ENCODE results near the gene PPP1R3D. TPM values are rescaled to one million over a fixed set of nuclear protein-coding genes. Genes with fewer than 3 reads are reported as not detected.

PPP1R3D gene
- total RNA-seq, 1 donor from 2014 or later, result 0.30 TPM

DNA sequence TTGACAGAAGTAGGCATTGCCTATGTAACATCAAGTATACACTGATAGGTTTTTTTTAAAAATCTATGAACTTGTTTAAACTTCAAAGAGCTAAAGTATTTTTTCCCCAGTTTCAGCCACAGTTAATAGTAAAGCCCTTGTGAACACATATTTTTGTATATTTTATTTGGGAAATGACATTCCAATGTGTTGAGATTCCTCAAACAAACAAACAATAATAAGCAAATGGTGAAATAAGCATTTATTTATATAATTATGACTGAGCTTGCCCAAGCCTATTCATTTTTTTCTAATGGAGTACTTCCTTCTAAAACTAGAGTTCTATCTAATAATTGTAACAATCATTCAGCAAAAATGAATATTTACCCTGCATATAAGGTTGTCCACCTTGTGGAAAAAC, 19.2 kb downstream of the PPP1R3D start:
- Histone ChIP-seq H3K27me3 (peaks cover 17% of the 10 kb centered on the region), H3K27ac (no peak overlapping the region), H3K9me3 (ENCODE audit: low read depth) (no peaks in the 10 kb centered on the region), H4K20me1 (ENCODE audit: low read depth) (no peaks in the 10 kb centered on the region), H3K9ac (no peak overlapping the region), H3K36me3 (no peaks in the 10 kb centered on the region), H3K79me2 (ENCODE audit: low read depth) (no peaks in the 10 kb centered on the region), H3K4me1 (no peaks in the 10 kb centered on the region), H3K4me3 (no peak overlapping the region), H3F3A (ENCODE audit: low read depth) (no peaks in the 10 kb centered on the region), H2AFZ (replicated peaks) (no peak overlapping the region), H3K4me2 (no peak overlapping the region)
- H3K27ac Mint-ChIP-seq, result no peak overlapping the region
- no peaks in the 10 kb centered on the region for H3K27me3 Mint-ChIP-seq (ENCODE audit: insufficient read depth, low read depth)
- no peaks in the 10 kb centered on the region for H3K36me3 Mint-ChIP-seq
- DNase-seq (ENCODE audit: low spot score), result no peak
- no peaks in the 10 kb centered on the region for H3K9me3 Mint-ChIP-seq
- peaks cover 10% of the 10 kb centered on the region for H3K4me1 Mint-ChIP-seq
- no peak overlapping the region for H3K4me3 Mint-ChIP-seq
- TF ChIP-seq, protein P1, sequence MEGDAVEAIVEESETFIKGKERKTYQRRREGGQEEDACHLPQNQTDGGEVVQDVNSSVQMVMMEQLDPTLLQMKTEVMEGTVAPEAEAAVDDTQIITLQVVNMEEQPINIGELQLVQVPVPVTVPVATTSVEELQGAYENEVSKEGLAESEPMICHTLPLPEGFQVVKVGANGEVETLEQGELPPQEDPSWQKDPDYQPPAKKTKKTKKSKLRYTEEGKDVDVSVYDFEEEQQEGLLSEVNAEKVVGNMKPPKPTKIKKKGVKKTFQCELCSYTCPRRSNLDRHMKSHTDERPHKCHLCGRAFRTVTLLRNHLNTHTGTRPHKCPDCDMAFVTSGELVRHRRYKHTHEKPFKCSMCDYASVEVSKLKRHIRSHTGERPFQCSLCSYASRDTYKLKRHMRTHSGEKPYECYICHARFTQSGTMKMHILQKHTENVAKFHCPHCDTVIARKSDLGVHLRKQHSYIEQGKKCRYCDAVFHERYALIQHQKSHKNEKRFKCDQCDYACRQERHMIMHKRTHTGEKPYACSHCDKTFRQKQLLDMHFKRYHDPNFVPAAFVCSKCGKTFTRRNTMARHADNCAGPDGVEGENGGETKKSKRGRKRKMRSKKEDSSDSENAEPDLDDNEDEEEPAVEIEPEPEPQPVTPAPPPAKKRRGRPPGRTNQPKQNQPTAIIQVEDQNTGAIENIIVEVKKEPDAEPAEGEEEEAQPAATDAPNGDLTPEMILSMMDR (IDR thresholded peaks at IDR 0.05), result no peak
- TF ChIP-seq EZH2phosphoT487 (IDR thresholded peaks at IDR 0.05) (no peak), EZH2 (IDR thresholded peaks at IDR 0.05) (no peak)

DNA sequence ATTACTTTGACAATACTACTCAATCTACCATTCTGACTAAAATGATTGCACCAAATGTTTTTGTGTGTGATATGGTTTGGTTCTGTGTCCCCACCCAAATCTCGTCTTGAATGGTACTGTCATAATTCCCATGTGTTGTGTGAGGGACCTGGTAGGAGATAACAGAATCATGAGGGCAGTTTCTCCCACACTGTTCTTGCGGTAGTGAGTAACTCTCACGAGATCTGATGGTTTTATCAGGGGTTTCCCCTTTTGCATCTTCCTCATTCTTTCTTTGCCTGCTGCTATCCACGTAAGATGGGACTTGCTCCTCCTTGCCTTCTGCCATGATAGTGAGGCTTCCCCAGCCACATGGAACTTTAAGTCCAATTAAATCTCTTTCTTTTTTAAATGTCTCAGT, 27.5 kb downstream of the PPP1R3D start:
- TF ChIP-seq, protein P1 (IDR thresholded peaks at IDR 0.05), result no peak
- TF ChIP-seq EZH2 (IDR thresholded peaks at IDR 0.05) (no peak), EZH2phosphoT487 (IDR thresholded peaks at IDR 0.05) (no peak)
- no peaks in the 10 kb centered on the region for H3K27me3 Mint-ChIP-seq (ENCODE audit: insufficient read depth, low read depth)
- Histone ChIP-seq H3K4me2 (no peak overlapping the region), H3K36me3 (no peaks in the 10 kb centered on the region), H3K9ac (no peak overlapping the region), H3K9me3 (ENCODE audit: low read depth) (no peaks in the 10 kb centered on the region), H4K20me1 (ENCODE audit: low read depth) (no peaks in the 10 kb centered on the region), H3F3A (ENCODE audit: low read depth) (no peaks in the 10 kb centered on the region), H3K27ac (no peak overlapping the region), H2AFZ (replicated peaks) (no peak overlapping the region), H3K27me3 (peaks cover 49% of the 10 kb centered on the region), H3K4me3 (no peak overlapping the region), H3K79me2 (ENCODE audit: low read depth) (no peaks in the 10 kb centered on the region), H3K4me1 (no peaks in the 10 kb centered on the region)
- no peaks in the 10 kb centered on the region for H3K9me3 Mint-ChIP-seq
- H3K4me1 Mint-ChIP-seq, result no peaks in the 10 kb centered on the region
- H3K27ac Mint-ChIP-seq, result no peak overlapping the region
- H3K4me3 Mint-ChIP-seq, result no peak overlapping the region
- no peak for DNase-seq (ENCODE audit: low spot score)
- no peaks in the 10 kb centered on the region for H3K36me3 Mint-ChIP-seq

DNA sequence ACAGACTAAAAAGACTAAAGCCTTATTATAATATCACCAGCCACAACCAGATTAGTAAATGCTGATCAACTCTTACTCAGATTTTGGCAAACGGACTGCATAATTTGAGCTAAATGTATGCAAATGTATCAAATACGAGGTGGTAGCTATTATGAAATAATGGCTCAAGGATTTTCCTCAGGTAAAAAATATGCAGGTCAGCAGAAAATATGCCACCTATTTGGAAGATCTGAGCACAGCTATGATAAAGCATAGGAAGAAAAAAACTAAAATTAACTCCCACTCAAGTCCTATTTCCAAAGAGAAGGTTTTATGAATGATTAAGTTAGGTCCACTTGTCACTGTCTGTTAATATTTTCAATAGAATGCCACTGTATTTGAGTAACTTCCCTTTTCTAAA, 29.1 kb downstream of the PPP1R3D start:
- Histone ChIP-seq H3K9ac (no peak overlapping the region), H3K4me2 (no peak overlapping the region), H4K20me1 (ENCODE audit: low read depth) (no peaks in the 10 kb centered on the region), H3K36me3 (no peaks in the 10 kb centered on the region), H3K27ac (no peak overlapping the region), H3K9me3 (ENCODE audit: low read depth) (no peaks in the 10 kb centered on the region), H3K27me3 (peaks cover 65% of the 10 kb centered on the region), H3K4me1 (no peaks in the 10 kb centered on the region), H3K4me3 (no peak overlapping the region), H3K79me2 (ENCODE audit: low read depth) (no peaks in the 10 kb centered on the region), H2AFZ (replicated peaks) (no peak overlapping the region), H3F3A (ENCODE audit: low read depth) (no peaks in the 10 kb centered on the region)
- no peak for DNase-seq (ENCODE audit: low spot score)
- Mint-ChIP-seq H3K4me3 (no peak overlapping the region), H3K9me3 (no peaks in the 10 kb centered on the region), H3K27ac (no peak overlapping the region), H3K36me3 (no peaks in the 10 kb centered on the region), H3K27me3 (ENCODE audit: insufficient read depth, low read depth) (no peaks in the 10 kb centered on the region), H3K4me1 (no peaks in the 10 kb centered on the region)
- TF ChIP-seq EZH2phosphoT487 (IDR thresholded peaks at IDR 0.05), result no peak
- TF ChIP-seq, protein P1 (IDR thresholded peaks at IDR 0.05), result no peak
- no peak for TF ChIP-seq EZH2 (IDR thresholded peaks at IDR 0.05)
